DOHH2 (cell line): Measurements from ENCODE around the gene TEX26.
A peak's percentile ranks its signal among the peaks of the same experiment; 100 is the strongest.

Experiments
- H3F3A ChIP-seq: fragments of 200-600 bp; sonication (generic), shearing (Covaris generic); 2 replicates; pipeline ENCODE4 v1.6.0; 2016; ENCODE audit warnings: antibody characterized with exemption, mild to moderate bottlenecking; ENCODE audit not compliant: control insufficient read depth, insufficient read depth
- H3K27ac ChIP-seq: fragments of 200-600 bp; sonication (generic); 2 replicates; pipeline ENCODE4 v1.5.1; 2014; ENCODE audit warnings: low read depth, mild to moderate bottlenecking, low read length, moderate library complexity
- H3K27me3 ChIP-seq: fragments of 200-600 bp; sonication (generic); 2 replicates; pipeline ENCODE4 v1.6.1; 2014; ENCODE audit warnings: mild to moderate bottlenecking, low read length, mixed read lengths; ENCODE audit not compliant: control insufficient read depth
- H3K36me3 ChIP-seq: fragments of 200-600 bp; sonication (generic); 2 replicates; pipeline ENCODE4 v1.6.1; 2014; ENCODE audit warnings: mild to moderate bottlenecking, low read length, moderate library complexity, mixed read lengths; ENCODE audit not compliant: control insufficient read depth
- H3K4me1 ChIP-seq: fragments of 200-600 bp; sonication (generic); 2 replicates; pipeline ENCODE4 v1.6.1; 2014; ENCODE audit warnings: mild to moderate bottlenecking, low read length, mixed read lengths; ENCODE audit not compliant: control insufficient read depth
- H3K4me2 ChIP-seq: fragments of 200-600 bp; sonication (generic); 2 replicates; pipeline ENCODE4 v1.6.0; 2014; ENCODE audit warnings: mild to moderate bottlenecking, low read length, moderate library complexity
- H3K4me3 ChIP-seq: fragments of 200-600 bp; sonication (generic); 2 replicates; pipeline ENCODE4 v1.5.1; 2014; ENCODE audit warnings: mild to moderate bottlenecking, low read length, mixed read lengths
- H3K79me2 ChIP-seq: fragments of 200-600 bp; sonication (generic); 2 replicates; pipeline ENCODE4 v1.6.1; 2014; ENCODE audit warnings: mild to moderate bottlenecking, low read length, mixed read lengths; ENCODE audit not compliant: control insufficient read depth
- H3K9me2 ChIP-seq: fragments of 200-600 bp; sonication (generic); replicated peaks from 2 replicates; pipeline ENCODE4 v1.6.1; 2014; ENCODE audit warnings: mild to moderate bottlenecking, low read length, mixed read lengths; ENCODE audit not compliant: control insufficient read depth
- H3K9me3 ChIP-seq: fragments of 200-600 bp; sonication (generic); 2 replicates; pipeline ENCODE4 v1.6.1; 2014; ENCODE audit warnings: antibody characterized with exemption, low read length, mixed read lengths; ENCODE audit not compliant: control insufficient read depth, insufficient read depth
- H4K20me1 ChIP-seq: fragments of 200-600 bp; sonication (generic); 2 replicates; pipeline ENCODE4 v1.6.0; 2014; ENCODE audit warnings: low read depth, mild to moderate bottlenecking, antibody characterized with exemption, low read length, moderate library complexity; ENCODE audit not compliant: control insufficient read depth, insufficient read depth
- EZH2phosphoT487 ChIP-seq: fragments of 200-600 bp; sonication (generic); IDR thresholded peaks from 2 replicates; pipeline ENCODE4 v1.6.1; 2017; ENCODE audit warnings: borderline replicate concordance, mild to moderate bottlenecking, antibody characterized with exemption, low read length, moderate library complexity, mixed read lengths
- TF ChIP-seq, protein P1 (sequence below): fragments of 200-600 bp; sonication (generic); IDR thresholded peaks from one replicate; pipeline ENCODE4 v1.5.1; 2014; ENCODE audit warnings: antibody characterized with exemption, mild to moderate bottlenecking, low read depth, low read length; ENCODE audit not compliant: poor library complexity, severe bottlenecking

The TEX26 gene

DNA sequence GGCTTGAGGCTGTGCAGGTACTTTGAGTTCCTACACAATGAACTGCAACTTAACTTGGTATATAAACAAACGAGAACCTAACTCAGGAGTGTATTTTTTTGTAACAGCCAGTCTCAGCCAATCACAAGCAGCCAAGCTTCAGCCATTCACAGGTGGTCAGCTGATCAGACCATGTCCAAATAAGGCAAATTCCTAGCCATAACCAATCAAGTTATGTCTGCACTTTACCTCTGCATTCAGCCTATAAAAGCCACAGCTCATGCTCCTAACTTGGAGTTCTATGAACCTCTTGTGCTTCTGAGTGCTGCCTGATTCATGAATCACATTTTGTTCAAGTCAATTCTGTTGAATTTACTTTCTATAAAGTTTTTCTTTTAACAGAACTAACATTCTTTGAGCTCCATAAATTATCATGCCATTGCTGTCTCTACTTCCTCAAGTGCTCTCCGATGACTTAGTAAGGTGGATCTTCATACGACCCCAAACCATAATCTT, 43.2 kb upstream of the TEX26 start:
- no peak overlapping the region for H3K4me3 ChIP-seq
- H3K9me3 ChIP-seq, result no peaks in the 10 kb centered on the region
- H3K79me2 ChIP-seq, result no peaks in the 10 kb centered on the region
- H3K9me2 ChIP-seq, result no peaks in the 10 kb centered on the region
- no peaks in the 10 kb centered on the region for H3K4me1 ChIP-seq
- H3K36me3 ChIP-seq, result no peaks in the 10 kb centered on the region
- TF ChIP-seq EZH2phosphoT487, result no peak
- TF ChIP-seq, protein P1, sequence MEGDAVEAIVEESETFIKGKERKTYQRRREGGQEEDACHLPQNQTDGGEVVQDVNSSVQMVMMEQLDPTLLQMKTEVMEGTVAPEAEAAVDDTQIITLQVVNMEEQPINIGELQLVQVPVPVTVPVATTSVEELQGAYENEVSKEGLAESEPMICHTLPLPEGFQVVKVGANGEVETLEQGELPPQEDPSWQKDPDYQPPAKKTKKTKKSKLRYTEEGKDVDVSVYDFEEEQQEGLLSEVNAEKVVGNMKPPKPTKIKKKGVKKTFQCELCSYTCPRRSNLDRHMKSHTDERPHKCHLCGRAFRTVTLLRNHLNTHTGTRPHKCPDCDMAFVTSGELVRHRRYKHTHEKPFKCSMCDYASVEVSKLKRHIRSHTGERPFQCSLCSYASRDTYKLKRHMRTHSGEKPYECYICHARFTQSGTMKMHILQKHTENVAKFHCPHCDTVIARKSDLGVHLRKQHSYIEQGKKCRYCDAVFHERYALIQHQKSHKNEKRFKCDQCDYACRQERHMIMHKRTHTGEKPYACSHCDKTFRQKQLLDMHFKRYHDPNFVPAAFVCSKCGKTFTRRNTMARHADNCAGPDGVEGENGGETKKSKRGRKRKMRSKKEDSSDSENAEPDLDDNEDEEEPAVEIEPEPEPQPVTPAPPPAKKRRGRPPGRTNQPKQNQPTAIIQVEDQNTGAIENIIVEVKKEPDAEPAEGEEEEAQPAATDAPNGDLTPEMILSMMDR, result no peak
- no peak overlapping the region for H3K27ac ChIP-seq
- no peaks in the 10 kb centered on the region for H3K27me3 ChIP-seq
- no peaks in the 10 kb centered on the region for H3F3A ChIP-seq
- no peak overlapping the region for H3K4me2 ChIP-seq
- no peaks in the 10 kb centered on the region for H4K20me1 ChIP-seq

DNA sequence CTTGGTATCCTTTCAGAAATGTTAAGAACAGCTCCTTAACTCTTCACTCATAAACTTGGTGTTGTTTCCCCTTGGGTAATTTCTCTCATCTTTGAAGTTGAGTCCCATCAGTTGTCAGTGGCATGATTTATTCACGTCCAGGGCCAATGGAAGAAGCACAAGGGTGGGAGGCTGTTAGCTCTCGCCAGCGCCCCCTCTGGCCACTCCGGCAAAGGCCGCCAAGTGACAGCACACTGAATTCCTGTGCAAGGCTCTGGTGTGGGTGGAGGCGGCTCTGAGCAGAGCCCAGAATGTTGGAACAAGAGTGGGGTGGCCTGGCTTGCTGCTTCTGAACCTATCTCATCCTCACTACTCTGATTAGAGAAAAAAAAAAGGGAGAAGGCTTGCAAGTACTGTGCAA, 39.5 kb upstream of the TEX26 start:
- TF ChIP-seq, protein P1, result peak; percentile 51
- TF ChIP-seq EZH2phosphoT487, result no peak
- no peak overlapping the region for H3K4me2 ChIP-seq
- H3K4me3 ChIP-seq, result no peak overlapping the region
- no peak overlapping the region for H3K27ac ChIP-seq
- H3K79me2 ChIP-seq, result no peaks in the 10 kb centered on the region
- no peaks in the 10 kb centered on the region for H3K36me3 ChIP-seq
- 0 out of 2 replicates have a peak, but pooled peaks cover 5% of the 10 kb centered on the region for H3K27me3 ChIP-seq
- no peaks in the 10 kb centered on the region for H4K20me1 ChIP-seq
- H3K4me1 ChIP-seq, result no peaks in the 10 kb centered on the region
- H3K9me3 ChIP-seq, result no peaks in the 10 kb centered on the region
- no peaks in the 10 kb centered on the region for H3K9me2 ChIP-seq
- H3F3A ChIP-seq, result no peaks in the 10 kb centered on the region

DNA sequence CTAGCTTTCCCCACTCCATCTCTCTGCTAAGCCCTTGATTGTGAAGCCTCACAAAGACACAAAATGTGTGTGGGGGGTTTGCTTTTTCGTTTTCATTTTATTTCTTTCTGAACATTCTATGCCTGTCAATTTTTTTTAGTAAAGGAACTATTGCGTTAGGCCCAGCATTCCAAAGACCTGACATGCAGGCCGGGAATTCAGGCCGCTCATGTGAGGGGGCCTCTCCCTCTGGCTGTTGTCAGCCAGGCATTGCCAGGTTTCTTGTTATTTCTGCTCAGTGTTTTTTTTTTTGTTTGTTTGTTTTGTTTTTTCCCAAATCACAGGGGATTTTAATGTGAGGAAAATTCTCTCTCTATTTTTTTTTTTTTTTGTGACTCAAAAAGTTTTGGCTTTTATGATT, 36.7 kb upstream of the TEX26 start:
- Histone ChIP-seq H3K79me2 (no peaks in the 10 kb centered on the region), H3K9me2 (no peaks in the 10 kb centered on the region), H3K4me3 (no peak overlapping the region), H3K36me3 (no peaks in the 10 kb centered on the region), H3K27me3 (peaks cover 11% of the 10 kb centered on the region; the same call in 1 of the 2 replicates), H3K4me1 (no peaks in the 10 kb centered on the region), H3F3A (no peaks in the 10 kb centered on the region), H3K27ac (no peak overlapping the region), H3K9me3 (no peaks in the 10 kb centered on the region), H4K20me1 (no peaks in the 10 kb centered on the region), H3K4me2 (no peak overlapping the region)
- no peak for TF ChIP-seq EZH2phosphoT487
- TF ChIP-seq, protein P1, result no peak

DNA sequence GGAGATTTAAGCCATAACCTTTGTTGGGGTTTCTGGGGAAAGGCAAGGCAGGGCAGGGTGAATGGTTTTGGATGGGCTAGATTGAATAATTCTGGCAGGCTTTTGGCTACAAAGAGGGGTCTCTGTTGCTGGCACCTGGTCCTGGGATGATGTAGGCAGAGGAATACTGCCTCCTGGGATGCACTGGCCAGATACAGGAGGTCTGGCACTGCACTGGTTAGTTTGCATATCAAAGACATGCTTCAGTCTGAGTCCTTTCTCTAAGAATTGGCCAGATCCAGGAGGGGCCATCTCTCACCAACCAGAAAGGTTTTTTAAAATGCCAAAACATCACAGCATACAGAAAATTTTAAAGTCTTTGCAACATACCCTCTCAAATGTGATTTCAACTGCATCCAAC, 34.4 kb upstream of the TEX26 start:
- H3F3A ChIP-seq, result no peaks in the 10 kb centered on the region
- TF ChIP-seq, protein P1, result no peak
- TF ChIP-seq EZH2phosphoT487, result no peak
- no peaks in the 10 kb centered on the region for H3K9me3 ChIP-seq
- H4K20me1 ChIP-seq, result no peaks in the 10 kb centered on the region
- H3K27ac ChIP-seq, result no peak overlapping the region
- no peaks in the 10 kb centered on the region for H3K36me3 ChIP-seq
- no peaks in the 10 kb centered on the region for H3K4me1 ChIP-seq
- no peak overlapping the region for H3K4me2 ChIP-seq
- no peaks in the 10 kb centered on the region for H3K79me2 ChIP-seq
- no peaks in the 10 kb centered on the region for H3K9me2 ChIP-seq
- H3K27me3 ChIP-seq, result peaks cover 21% of the 10 kb centered on the region; the same call in 1 of the 2 replicates
- no peak overlapping the region for H3K4me3 ChIP-seq
